Purkinje cell (primary cell): Measurements from ENCODE around the gene SDF2. TPM values are rescaled to one million over a fixed set of nuclear protein-coding genes. Genes with fewer than 3 reads are reported as not detected.

Experiments
- polyA plus RNA-seq: library from polyadenylated mRNA; unstranded; fragments of >200 nt; fragmentation: Nextera tagmentation; gene quantifications from 2 replicates; pipeline ENCODE4 v1.2.1, GENCODE V29; 2014

The SDF2 gene
- 174 and 197 TPM in 2 replicates for polyA plus RNA-seq

DNA sequence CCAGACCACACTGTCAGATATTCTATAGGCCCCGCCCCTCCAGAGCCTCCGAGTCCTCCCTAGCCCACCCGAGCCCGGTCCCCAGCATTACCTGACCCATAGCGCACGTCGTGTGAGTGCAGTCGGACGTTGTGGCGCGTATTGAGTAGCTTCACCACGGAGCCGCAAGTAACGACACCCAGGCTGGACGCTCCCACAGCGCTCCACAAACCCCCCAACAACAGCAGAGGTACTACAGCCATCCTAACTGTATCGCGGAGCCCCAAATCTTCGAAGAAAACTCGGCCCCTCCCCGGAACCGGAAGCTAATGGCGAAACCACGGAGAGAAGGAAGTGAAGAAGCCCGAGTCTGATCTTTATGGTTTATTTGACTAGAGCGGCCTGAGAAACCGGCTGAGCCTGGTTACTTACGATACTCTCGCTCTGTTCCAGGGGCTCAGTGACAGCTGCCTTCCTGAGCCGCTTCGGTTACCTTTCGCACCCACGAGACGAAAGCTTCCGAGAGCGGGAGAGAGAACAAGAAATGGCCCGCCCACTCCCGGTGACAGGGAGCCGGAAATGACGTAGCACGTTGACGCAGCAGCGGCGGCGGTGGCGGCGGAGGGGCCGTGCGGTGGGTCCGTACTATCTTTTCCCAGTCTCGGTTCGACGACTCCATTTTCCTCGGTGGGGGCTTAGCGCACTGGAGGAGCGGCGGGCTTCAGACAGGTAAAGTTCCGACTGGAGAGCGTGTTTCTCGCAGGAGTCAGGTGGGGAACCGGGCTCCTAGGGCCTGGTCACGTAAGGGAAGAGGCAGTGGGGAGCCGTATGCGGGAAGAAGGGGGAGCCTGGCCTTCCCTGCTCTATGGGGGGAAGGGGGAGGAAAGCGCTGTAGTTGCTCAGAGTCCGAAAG lies at the start of gene SDF2, which contains the start of gene SUPT6H:
SDF2 (minus strand) TSS at position 272 of the 892 bp plus-strand sequence; CDS start at position 242, 30 bp downstream.
SUPT6H (plus strand) TSS at position 571 of the 892 bp plus-strand sequence. CDS start 11,197 bp downstream, outside the sequence.

GRCh38 chr17:28644787-28645575 lies 16.7 kb downstream of the SDF2 start, which contains the start of gene BLTP2:
BLTP2 (minus strand) TSS chr17:28645158; CDS start chr17:28645056, 102 bp downstream.

GRCh38 chr17:28613931-28614381 lies 47.8 kb downstream of the SDF2 start, which contains the start of gene RSKR:
RSKR (minus strand) TSS chr17:28614185; CDS start chr17:28614161, 24 bp downstream.

GRCh38 chr17:28598799-28599310 lies 62.9 kb downstream of the SDF2 start, which contains the start of gene SPAG5:
SPAG5 (minus strand) TSS chr17:28599025; CDS start chr17:28598946, 79 bp downstream.

Other genes starting within 250 kb of the SDF2 start
- not detected in 2 replicates for gene SLC13A2, start 188.3 kb downstream of the SDF2 start, polyA plus RNA-seq
- gene FOXN1, start 155.6 kb downstream of the SDF2 start, polyA plus RNA-seq: not detected in 2 replicates
- 12.3 and 30.0 TPM in 2 replicates for gene UNC119, start 109.3 kb downstream of the SDF2 start, polyA plus RNA-seq
- 60.9 and 88.9 TPM in 2 replicates for gene PIGS, start 90.4 kb downstream of the SDF2 start, polyA plus RNA-seq
- gene ALDOC, start 85.0 kb downstream of the SDF2 start, polyA plus RNA-seq: 19,909 and 22,599 TPM in 2 replicates
- 202 and 262 TPM in 2 replicates for gene SPAG5, start 62.9 kb downstream of the SDF2 start, polyA plus RNA-seq
- 9.8 and 10.9 TPM in 2 replicates for gene RSKR, start 47.7 kb downstream of the SDF2 start, polyA plus RNA-seq
- gene BLTP2, start 16.7 kb downstream of the SDF2 start, polyA plus RNA-seq: 4.0 and 4.4 TPM in 2 replicates
- 17.7 and 23.4 TPM in 2 replicates for gene SUPT6H, start 299 bp upstream of the SDF2 start, polyA plus RNA-seq
- 0.74 and 1.7 TPM in 2 replicates for gene PROCA1, start 50.0 kb upstream of the SDF2 start, polyA plus RNA-seq
- 4.9 and 7.8 TPM in 2 replicates for gene RAB34, start 56.0 kb upstream of the SDF2 start, polyA plus RNA-seq
- 1,067 and 1,205 TPM in 2 replicates for gene RPL23A, start 58.1 kb upstream of the SDF2 start, polyA plus RNA-seq
- 3.3 and 3.5 TPM in 2 replicates for gene TLCD1, start 64.3 kb upstream of the SDF2 start, polyA plus RNA-seq
- gene NEK8, start 66.9 kb upstream of the SDF2 start, polyA plus RNA-seq: 2.3 TPM in 1 of 2 replicates, not detected in the other
- 0.57 TPM in 1 of 2 replicates, not detected in the other for gene TRAF4, start 82.1 kb upstream of the SDF2 start, polyA plus RNA-seq
- gene FAM222B, start 180.9 kb upstream of the SDF2 start, polyA plus RNA-seq: 10.6 and 11.9 TPM in 2 replicates
- 43.5 and 54.3 TPM in 2 replicates for gene ERAL1, start 193.1 kb upstream of the SDF2 start, polyA plus RNA-seq
- 12.4 and 26.7 TPM in 2 replicates for gene FLOT2, start 235.8 kb upstream of the SDF2 start, polyA plus RNA-seq
- 3.5 and 4.2 TPM in 2 replicates for gene DHRS13, start 241.2 kb upstream of the SDF2 start, polyA plus RNA-seq